ENCODE results near the gene CAPN12.
"Not testable (repeated sequence)": the region's sequence is repeated elsewhere in the genome, so short reads cannot be mapped to it uniquely, and the experiment has no call there.

The CAPN12 gene

DNA sequence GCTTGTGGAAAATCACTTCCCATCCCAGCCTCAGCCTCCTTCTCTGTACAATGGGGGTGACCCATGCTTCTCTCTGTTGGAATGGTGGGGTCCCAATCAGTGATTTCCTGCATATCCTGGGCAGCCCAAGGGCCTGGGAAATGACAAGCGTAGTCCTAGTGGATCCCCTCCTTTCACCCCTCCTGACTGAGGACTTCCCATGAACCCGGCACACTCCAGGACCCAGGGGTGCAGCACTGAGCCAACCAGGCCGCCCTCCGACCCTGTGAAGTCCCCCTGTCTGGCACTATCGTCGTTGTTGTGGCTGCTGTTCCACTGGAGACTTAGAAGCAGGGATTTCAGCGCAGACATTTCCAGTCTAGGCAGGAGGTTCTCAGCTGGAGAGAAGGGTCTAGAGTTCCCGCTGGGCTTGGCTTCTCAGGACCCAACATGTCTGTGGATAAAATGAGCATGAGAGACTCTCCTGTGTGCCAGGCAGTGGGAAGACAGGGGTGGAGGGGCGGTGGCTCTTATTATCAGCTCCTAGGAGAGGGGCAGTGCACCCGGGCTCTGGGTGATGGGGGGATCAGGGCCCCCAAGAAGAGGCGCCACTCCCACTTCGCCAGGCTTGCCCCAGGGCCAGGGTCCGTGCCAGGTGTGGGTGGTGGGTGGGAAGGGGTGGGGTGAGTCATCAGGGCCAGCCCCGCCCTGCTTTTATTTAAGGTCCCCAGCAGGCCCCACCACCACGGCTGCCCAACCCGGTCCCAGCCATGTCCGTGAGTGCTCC lies 44.4 kb upstream of the CAPN12 start, which contains the start of gene LGALS7B:
Gene LGALS7B (plus strand): TSS at position 723 of the 766 bp plus-strand sequence. CDS start 27 bp downstream, at position 750.
- Histone ChIP-seq H3K27ac (no peak within 1 kb of the TSS), H3K9me3 (ENCODE audit: control insufficient read depth, low read length) (no peaks in the 10 kb centered on the region), H3K79me2 (no peaks in the 10 kb centered on the region), H3K4me1 (no peaks in the 10 kb centered on the region), H2AFZ (no peak within 1 kb of the TSS), H3K36me3 (ENCODE audit: control insufficient read depth, insufficient read depth, low read length) (no peaks in the 10 kb centered on the region), H3K4me3 (ENCODE audit: low read depth, low read length) (no peak within 1 kb of the TSS), H3K27me3 (ENCODE audit: control insufficient read depth, insufficient read depth, low read length) (no peaks in the 10 kb centered on the region), H3K9ac (no peak within 1 kb of the TSS), H3K4me2 (ENCODE audit: low read length) (no peak within 1 kb of the TSS)
- TF ChIP-seq, protein P1, sequence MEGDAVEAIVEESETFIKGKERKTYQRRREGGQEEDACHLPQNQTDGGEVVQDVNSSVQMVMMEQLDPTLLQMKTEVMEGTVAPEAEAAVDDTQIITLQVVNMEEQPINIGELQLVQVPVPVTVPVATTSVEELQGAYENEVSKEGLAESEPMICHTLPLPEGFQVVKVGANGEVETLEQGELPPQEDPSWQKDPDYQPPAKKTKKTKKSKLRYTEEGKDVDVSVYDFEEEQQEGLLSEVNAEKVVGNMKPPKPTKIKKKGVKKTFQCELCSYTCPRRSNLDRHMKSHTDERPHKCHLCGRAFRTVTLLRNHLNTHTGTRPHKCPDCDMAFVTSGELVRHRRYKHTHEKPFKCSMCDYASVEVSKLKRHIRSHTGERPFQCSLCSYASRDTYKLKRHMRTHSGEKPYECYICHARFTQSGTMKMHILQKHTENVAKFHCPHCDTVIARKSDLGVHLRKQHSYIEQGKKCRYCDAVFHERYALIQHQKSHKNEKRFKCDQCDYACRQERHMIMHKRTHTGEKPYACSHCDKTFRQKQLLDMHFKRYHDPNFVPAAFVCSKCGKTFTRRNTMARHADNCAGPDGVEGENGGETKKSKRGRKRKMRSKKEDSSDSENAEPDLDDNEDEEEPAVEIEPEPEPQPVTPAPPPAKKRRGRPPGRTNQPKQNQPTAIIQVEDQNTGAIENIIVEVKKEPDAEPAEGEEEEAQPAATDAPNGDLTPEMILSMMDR (IDR thresholded peaks at IDR 0.05), result no peak

DNA sequence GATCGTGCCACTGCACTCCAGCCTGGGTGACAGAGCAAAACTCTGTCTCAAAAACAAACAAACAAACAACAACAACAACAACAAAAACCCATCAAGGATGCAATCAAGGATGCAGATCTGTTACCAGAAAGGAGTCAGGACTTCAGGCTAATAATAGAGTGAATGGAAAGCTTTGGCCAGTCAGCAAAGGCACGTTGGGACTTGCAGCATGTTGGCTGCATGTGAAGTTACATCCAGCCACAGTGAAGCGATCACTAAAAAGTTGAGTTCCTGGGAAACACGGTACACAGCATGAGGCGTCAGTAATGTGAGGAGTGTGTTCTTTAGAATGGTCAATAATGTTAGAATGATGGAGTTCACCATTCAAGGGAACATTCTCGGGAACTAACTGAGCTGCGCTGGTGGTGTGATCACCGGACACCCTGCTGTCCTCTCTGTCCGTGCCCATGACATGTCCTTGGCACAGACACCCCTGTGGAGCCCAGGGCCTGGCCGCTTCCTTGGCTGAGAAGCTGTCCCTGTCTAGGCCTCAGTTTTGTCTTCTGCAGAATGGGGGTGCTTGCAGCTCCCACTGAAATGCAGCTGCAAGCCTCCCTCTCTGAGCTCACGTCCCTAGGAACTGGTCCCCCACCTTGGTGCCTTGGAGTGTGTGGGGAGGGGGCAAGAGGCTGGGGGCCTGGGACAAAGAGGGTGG lies 42.4 kb upstream of the CAPN12 start:
- TF ChIP-seq, protein P1 (IDR thresholded peaks at IDR 0.05), result no peak
- Histone ChIP-seq H2AFZ (no peak overlapping the region), H3K36me3 (ENCODE audit: control insufficient read depth, insufficient read depth, low read length) (no peaks in the 10 kb centered on the region), H3K9me3 (ENCODE audit: control insufficient read depth, low read length) (no peaks in the 10 kb centered on the region), H3K27ac (no peak overlapping the region), H3K4me1 (no peaks in the 10 kb centered on the region), H3K9ac (no peak overlapping the region), H3K79me2 (no peaks in the 10 kb centered on the region), H3K4me3 (ENCODE audit: low read depth, low read length) (no peak overlapping the region), H3K27me3 (ENCODE audit: control insufficient read depth, insufficient read depth, low read length) (no peaks in the 10 kb centered on the region), H3K4me2 (ENCODE audit: low read length) (no peak overlapping the region)

DNA sequence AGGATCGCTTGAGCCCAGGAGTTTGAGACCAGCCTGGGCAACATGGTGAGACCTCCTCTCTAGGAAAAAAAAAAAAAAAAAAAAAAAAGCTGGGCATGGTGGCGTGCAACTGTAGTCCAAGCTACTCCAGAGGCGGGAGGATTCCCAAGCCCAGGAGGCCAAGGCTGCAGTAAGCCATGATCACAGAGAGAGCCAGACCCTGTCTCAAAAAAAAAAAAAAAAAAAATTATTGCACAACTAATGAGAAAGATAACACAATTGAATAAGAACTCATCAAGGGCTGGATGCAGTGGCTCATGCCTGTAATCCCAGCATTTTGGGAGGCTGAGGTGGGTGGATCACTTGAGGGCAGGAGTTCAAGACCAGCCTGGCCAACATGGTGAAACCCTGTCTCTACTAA lies 41.8 kb upstream of the CAPN12 start:
- H3K9me3 ChIP-seq (ENCODE audit: control insufficient read depth, low read length); H2AFZ ChIP-seq; H3K79me2 ChIP-seq; H3K36me3 ChIP-seq (ENCODE audit: control insufficient read depth, insufficient read depth, low read length); H3K4me1 ChIP-seq; H3K27ac ChIP-seq; H3K4me3 ChIP-seq (ENCODE audit: low read depth, low read length); H3K27me3 ChIP-seq (ENCODE audit: control insufficient read depth, insufficient read depth, low read length); H3K4me2 ChIP-seq (ENCODE audit: low read length); H3K9ac ChIP-seq: not testable (repeated sequence)

DNA sequence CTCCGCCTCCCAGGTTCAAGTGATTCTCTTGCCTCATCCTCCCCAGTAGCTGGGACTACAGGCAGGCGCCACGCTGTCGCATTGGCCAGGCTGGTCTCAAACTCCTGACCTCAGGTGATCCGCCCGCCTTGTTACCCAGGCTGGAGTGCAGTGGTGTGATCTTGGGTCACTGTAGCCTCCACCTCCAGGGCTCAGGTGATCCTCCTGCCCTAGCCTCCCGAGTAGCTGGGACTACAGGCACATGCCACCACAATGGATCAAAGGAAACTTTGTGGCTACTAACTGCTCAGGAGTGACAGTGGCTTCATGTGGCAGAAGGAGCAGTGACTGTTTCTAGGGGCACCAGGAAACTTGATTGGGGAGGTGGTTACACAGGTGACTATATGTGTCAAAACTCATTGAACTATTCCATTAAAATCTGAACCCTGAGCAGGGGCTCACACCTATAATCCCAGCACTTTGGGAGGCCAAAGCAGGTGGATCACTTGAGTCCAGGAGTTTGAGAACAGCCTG lies 41.0 kb upstream of the CAPN12 start:
- H3K9me3 ChIP-seq (ENCODE audit: control insufficient read depth, low read length), result no peaks in the 10 kb centered on the region
- H3K4me2 ChIP-seq (ENCODE audit: low read length), result no peak overlapping the region
- TF ChIP-seq, protein P1 (IDR thresholded peaks at IDR 0.05), result no peak
- no peak overlapping the region for H3K9ac ChIP-seq
- H3K79me2 ChIP-seq, result no peaks in the 10 kb centered on the region
- no peak overlapping the region for H3K27ac ChIP-seq
- H3K36me3 ChIP-seq (ENCODE audit: control insufficient read depth, insufficient read depth, low read length), result no peaks in the 10 kb centered on the region
- no peak overlapping the region for H2AFZ ChIP-seq
- H3K4me1 ChIP-seq, result no peaks in the 10 kb centered on the region
- H3K4me3 ChIP-seq (ENCODE audit: low read depth, low read length), result no peak overlapping the region
- H3K27me3 ChIP-seq (ENCODE audit: control insufficient read depth, insufficient read depth, low read length), result no peaks in the 10 kb centered on the region

DNA sequence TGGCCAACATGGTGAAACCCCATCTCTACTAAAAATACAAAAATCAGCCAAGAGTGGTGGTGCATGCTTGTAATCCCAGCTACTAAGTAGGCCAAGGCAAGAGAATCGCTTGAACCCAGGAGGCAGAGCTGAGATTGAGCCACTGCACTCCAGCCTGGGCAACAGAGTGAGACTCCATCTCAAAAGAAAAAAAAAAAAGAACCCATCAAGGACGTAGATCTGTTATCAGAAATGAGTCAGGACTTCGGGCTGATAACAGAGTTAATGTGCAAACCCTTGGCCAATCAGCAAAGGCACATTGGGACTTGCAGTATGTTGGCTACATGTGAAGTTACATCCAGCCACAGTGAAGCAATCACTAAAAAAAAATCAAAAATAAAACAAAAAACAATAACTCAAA lies 40.0 kb upstream of the CAPN12 start:
- no peak overlapping the region for H3K4me3 ChIP-seq (ENCODE audit: low read depth, low read length)
- no peaks in the 10 kb centered on the region for H3K27me3 ChIP-seq (ENCODE audit: control insufficient read depth, insufficient read depth, low read length)
- H2AFZ ChIP-seq, result no peak overlapping the region
- no peaks in the 10 kb centered on the region for H3K79me2 ChIP-seq
- no peaks in the 10 kb centered on the region for H3K9me3 ChIP-seq (ENCODE audit: control insufficient read depth, low read length)
- no peak overlapping the region for H3K9ac ChIP-seq
- no peak overlapping the region for H3K4me2 ChIP-seq (ENCODE audit: low read length)
- H3K4me1 ChIP-seq, result no peaks in the 10 kb centered on the region
- no peaks in the 10 kb centered on the region for H3K36me3 ChIP-seq (ENCODE audit: control insufficient read depth, insufficient read depth, low read length)
- no peak overlapping the region for H3K27ac ChIP-seq
- TF ChIP-seq, protein P1 (IDR thresholded peaks at IDR 0.05), result no peak

DNA sequence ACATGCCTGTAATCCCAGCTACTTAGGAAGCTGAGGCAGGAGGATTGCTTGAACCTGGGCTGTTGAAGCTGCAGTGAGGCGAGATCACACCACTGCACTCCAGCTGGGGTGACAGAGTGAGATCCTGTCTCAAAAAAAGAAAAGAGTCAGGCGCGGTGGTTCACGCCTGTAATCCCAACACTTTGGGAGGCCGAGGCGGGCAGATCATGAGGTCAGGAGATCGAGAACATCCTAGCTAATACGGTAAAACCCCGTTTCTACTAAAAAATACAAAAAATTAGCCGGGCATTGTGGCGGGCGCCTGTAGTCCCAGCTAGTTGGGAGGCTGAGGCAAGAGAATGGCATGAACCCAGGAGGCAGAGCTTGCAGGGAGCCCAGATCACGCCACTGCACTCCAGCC lies 37.9 kb upstream of the CAPN12 start:
- H3K4me1 ChIP-seq; H3K9me3 ChIP-seq (ENCODE audit: control insufficient read depth, low read length); H3K27me3 ChIP-seq (ENCODE audit: control insufficient read depth, insufficient read depth, low read length); H3K4me2 ChIP-seq (ENCODE audit: low read length); H3K27ac ChIP-seq; H2AFZ ChIP-seq; H3K9ac ChIP-seq; H3K36me3 ChIP-seq (ENCODE audit: control insufficient read depth, insufficient read depth, low read length); H3K4me3 ChIP-seq (ENCODE audit: low read depth, low read length); H3K79me2 ChIP-seq: not testable (repeated sequence)
